Tibial artery (tissue), 4 donors: ENCODE results near the gene CEND1.

Experiments used
- DNase-seq, 2 donors: peaks; one replicate each; pipeline ENCODE4 v3.0.0-alpha.2; 2019
- H3K27ac ChIP-seq, 2 donors: fragments of 200-600 bp; sonication (generic) in 1 of 2; 1 replicate in 1 of 2; 2 replicates in 1 of 2; pipeline ENCODE4 v1.5.1; 2018 to 2019; ENCODE audit warnings: mild to moderate bottlenecking in 1 of 2
- H3K27me3 ChIP-seq, 2 donors: fragments of 200-600 bp; sonication (generic) in 1 of 2; one replicate each; pipeline versions ENCODE4 v1.5.1 to v1.6.0; 2016 to 2019
- H3K36me3 ChIP-seq, 3 donors: fragments of 200-600 bp; sonication (generic) in 2 of 3; one replicate each; pipeline ENCODE4 v1.5.1; 2016 to 2019; ENCODE audit warnings: mild to moderate bottlenecking in 2 of 3
- H3K4me1 ChIP-seq, 4 donors: fragments of 200-600 bp; sonication (generic) in 2 of 4; 1 replicate in 3 of 4; 2 replicates in 1 of 4; pipeline ENCODE4 v1.5.1; 2016 to 2019
- H3K4me3 ChIP-seq, 2 donors: fragments of 200-600 bp; sonication (generic) in 1 of 2; 1 replicate in 1 of 2; 2 replicates in 1 of 2; pipeline ENCODE4 v1.5.1; 2018 to 2019; ENCODE audit warnings: mild to moderate bottlenecking in 2 of 2
- H3K9me3 ChIP-seq, 3 donors: fragments of 200-600 bp; sonication (generic) in 1 of 3; one replicate each; pipeline ENCODE4 v1.5.1; 2016 to 2019
- intact Hi-C: fragments of 100-400 bp; cut with DNase I; formaldehyde crosslinking; loops from one replicate; pipeline ENCODE4 v1.15.0; 2023; ENCODE audit warnings: low total_unique reads
- TF ChIP-seq, protein P1 (sequence below), 2 experiments: fragments of 200-600 bp in 1 of 2; fragments of 450-650 bp in 1 of 2; IDR thresholded peaks; one replicate each; pipeline ENCODE4 v1.5.1; 2017 to 2019; ENCODE audit warnings: antibody characterized with exemption in 2 of 2, mild to moderate bottlenecking in 1 of 2, moderate library complexity in 1 of 2

Gene CEND1

DNA sequence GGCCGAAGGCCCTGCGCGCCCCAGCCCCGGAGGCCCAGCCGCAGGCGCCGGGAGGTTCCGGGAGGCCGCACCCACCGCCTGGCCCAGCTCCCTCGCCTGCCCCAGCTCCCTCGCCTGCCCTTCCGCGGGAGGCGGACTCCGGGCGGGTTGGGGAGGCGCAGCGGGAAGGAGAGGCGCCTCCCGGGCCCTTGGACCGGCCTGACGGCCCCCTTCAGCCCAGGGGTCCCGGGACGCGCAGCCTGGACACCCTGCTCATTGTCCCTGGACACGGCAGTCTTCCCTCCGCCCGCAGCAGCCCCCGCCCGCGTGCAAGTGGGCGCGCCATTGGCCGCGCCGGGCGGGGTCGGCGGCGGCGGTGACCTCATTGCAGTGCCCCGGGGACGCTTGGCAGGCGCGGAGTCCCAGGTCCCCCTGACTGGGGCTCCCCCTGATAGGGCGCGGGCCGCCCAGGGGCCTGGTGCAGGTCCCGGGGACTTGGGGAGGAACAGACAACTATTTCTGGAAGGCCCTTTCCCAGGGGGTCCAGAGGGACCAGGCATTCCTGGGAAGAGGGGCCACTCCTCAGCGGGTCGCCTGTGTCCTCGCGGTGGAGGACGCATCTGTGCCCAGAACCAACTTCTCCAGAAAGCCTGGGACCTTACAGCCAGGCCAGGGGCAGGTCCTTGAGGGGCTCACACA lies 43.4 kb upstream of the CEND1 start:
- DNase-seq: no peak
- peak overlapping the region; percentile 86 to 88 for H3K27ac ChIP-seq

GRCh38 chr11:832529-833113 lies 42.7 kb upstream of the CEND1 start, which contains the start of gene CD151:
Gene CD151, plus strand, starts transcription at chr11:832952. Its CDS starts 3,118 bp downstream, at chr11:836070.
- Histone ChIP-seq H3K36me3 (peaks cover 17 to 20% (median 20%) of the 10 kb centered on the region in 3 donors), H3K27ac (peak within 1 kb of the TSS; percentile 86 to 88), H3K4me1 (peaks cover 0 to 90% (median 70%) of the 10 kb centered on the region in 4 donors), H3K4me3 (peak within 1 kb of the TSS; percentile 66 to 74), H3K9me3 (no peaks in the 10 kb centered on the region), H3K27me3 (peaks cover 0 to 45% of the 10 kb centered on the region in 2 donors)
- TF ChIP-seq, protein P1, sequence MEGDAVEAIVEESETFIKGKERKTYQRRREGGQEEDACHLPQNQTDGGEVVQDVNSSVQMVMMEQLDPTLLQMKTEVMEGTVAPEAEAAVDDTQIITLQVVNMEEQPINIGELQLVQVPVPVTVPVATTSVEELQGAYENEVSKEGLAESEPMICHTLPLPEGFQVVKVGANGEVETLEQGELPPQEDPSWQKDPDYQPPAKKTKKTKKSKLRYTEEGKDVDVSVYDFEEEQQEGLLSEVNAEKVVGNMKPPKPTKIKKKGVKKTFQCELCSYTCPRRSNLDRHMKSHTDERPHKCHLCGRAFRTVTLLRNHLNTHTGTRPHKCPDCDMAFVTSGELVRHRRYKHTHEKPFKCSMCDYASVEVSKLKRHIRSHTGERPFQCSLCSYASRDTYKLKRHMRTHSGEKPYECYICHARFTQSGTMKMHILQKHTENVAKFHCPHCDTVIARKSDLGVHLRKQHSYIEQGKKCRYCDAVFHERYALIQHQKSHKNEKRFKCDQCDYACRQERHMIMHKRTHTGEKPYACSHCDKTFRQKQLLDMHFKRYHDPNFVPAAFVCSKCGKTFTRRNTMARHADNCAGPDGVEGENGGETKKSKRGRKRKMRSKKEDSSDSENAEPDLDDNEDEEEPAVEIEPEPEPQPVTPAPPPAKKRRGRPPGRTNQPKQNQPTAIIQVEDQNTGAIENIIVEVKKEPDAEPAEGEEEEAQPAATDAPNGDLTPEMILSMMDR (IDR thresholded peaks at IDR 0.05): no peak
- intact Hi-C loops: no loop called here
- no peak for DNase-seq

More for the DNA sequence above, 43.4 kb upstream of the CEND1 start:
- TF ChIP-seq, protein P1 (IDR thresholded peaks at IDR 0.05): no peak
- peak overlapping the region; percentile 66 to 74 for H3K4me3 ChIP-seq
- peaks cover 21 to 26% (median 26%) of the 10 kb centered on the region in 3 donors for H3K36me3 ChIP-seq
- peaks cover 0 to 89% (median 68%) of the 10 kb centered on the region in 4 donors for H3K4me1 ChIP-seq
- peaks cover 0 to 39% of the 10 kb centered on the region in 2 donors for H3K27me3 ChIP-seq
- H3K9me3 ChIP-seq: no peaks in the 10 kb centered on the region
- intact Hi-C loops: no loop called here

DNA sequence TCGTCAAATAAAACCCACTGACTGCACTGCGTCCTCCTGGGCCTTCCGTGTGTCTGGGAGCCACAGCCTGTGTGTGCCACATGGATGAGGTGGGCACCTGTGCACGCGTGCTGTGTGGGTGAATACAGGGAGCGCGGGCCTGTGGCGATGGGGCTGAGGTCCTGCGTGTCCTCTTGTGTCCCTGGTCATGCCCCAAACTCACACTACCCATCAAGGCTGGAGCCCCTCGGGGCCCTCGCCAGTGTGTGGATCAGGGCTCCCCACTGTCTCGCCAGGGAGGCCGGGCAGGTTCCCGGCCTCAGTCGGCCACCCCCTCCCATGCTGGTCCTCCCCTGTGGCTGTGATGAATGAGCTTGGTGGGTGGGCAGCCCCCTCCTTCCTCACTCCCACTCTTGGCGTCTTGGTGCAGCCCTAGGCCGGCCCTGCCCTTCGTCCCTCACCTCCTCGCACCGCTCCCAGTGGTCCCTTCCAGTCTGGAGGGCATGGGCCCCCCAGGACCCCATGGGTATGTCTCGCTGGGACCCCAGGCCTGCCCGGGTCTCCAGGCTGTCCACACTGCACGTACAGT lies 42.2 kb upstream of the CEND1 start:
- DNase-seq: no peak
- H3K4me3 ChIP-seq: peak overlapping the region; percentile 66 to 74
- H3K36me3 ChIP-seq: peaks cover 11 to 14% (median 14%) of the 10 kb centered on the region in 3 donors
- H3K27me3 ChIP-seq: peaks cover 0 to 51% of the 10 kb centered on the region in 2 donors
- H3K9me3 ChIP-seq: no peaks in the 10 kb centered on the region
- intact Hi-C loops: no loop called here
- TF ChIP-seq, protein P1 (IDR thresholded peaks at IDR 0.05): no peak
- peaks cover 0 to 89% (median 73%) of the 10 kb centered on the region in 4 donors for H3K4me1 ChIP-seq
- peak overlapping the region; percentile 86 to 88 for H3K27ac ChIP-seq

DNA sequence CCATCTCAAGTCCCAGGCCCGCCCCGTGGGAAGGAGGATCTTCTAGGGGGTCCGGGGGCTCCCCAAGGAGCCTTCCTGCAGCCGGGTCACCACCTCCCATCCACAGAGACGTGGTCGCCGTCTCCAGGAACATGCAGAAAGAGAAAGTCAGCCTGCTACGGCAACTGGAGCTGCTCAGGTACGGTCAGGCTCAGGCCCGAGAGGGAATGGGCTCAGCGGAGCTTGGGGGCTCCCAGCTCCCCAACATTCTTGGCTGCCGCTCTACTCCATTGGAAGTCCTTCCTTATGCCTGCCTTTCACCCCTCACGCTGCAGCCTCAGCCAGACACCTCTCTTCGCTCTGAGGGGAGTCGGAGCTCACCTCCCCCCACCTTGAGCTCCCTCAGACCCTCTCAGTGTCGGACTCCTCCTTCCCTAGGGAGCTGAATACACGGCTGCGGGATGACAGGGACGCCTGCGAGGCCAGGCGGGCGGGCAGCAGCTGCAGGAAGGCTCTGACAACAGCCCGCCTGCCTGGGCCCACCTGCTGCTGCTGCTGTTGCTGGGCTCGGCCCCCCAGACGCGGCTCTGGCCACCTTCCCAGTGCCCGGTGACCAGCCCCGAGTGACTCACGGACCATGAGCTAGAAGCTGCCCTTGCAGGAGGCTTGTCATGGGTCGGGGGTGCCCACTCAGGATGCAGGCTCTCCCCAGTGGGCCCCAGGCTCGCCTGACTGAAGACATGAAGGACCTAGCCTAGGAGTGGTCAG lies 41.4 kb upstream of the CEND1 start:
- TF ChIP-seq, protein P1 (IDR thresholded peaks at IDR 0.05): no peak
- Histone ChIP-seq H3K27ac (no peak overlapping the region), H3K27me3 (peaks cover 0 to 59% of the 10 kb centered on the region in 2 donors), H3K4me1 (peaks cover 0 to 90% (median 77%) of the 10 kb centered on the region in 4 donors), H3K4me3 (peak overlapping the region in 1 of 2 donors; percentile 41), H3K36me3 (peaks cover 6 to 7% (median 6%) of the 10 kb centered on the region in 3 donors), H3K9me3 (no peaks in the 10 kb centered on the region)
- intact Hi-C loops: no loop called here
- no peak for DNase-seq
